ENCODE results near the gene ZFP42.
"Not testable (repeated sequence)": the region's sequence is repeated elsewhere in the genome, so short reads cannot be mapped to it uniquely, and the experiment has no call there.

ZFP42 gene

GRCh38 chr4:188021548-188022249 lies 26.1 kb downstream of the ZFP42 start:
- DNase-seq (ENCODE audit: low read depth in 2 of 2): no peak

- DNase-seq (ENCODE audit: low read depth in 2 of 2): no peak
These were observed 28.1 kb downstream of the ZFP42 start for GRCh38 chr4:188023682-188024081.

GRCh38 chr4:188025476-188025875 lies 29.9 kb downstream of the ZFP42 start:
- no peak for DNase-seq (ENCODE audit: low read depth in 2 of 2)

- no peak for DNase-seq (ENCODE audit: low read depth in 2 of 2)
These were observed 33.5 kb downstream of the ZFP42 start for GRCh38 chr4:188029114-188029513.

GRCh38 chr4:188030401-188030800 lies 34.8 kb downstream of the ZFP42 start:
- no peak for DNase-seq (ENCODE audit: low read depth in 2 of 2)

- DNase-seq (ENCODE audit: low read depth in 2 of 2): no peak
These were observed 36.2 kb downstream of the ZFP42 start for GRCh38 chr4:188031751-188032150.

GRCh38 chr4:188032170-188032569 lies 36.6 kb downstream of the ZFP42 start:
- DNase-seq (ENCODE audit: low read depth in 2 of 2): no peak

GRCh38 chr4:188032583-188032982 lies 37.0 kb downstream of the ZFP42 start:
- no peak for DNase-seq (ENCODE audit: low read depth in 2 of 2)

- no peak for DNase-seq (ENCODE audit: low read depth in 2 of 2)
These were observed 41.6 kb downstream of the ZFP42 start for GRCh38 chr4:188037003-188037713.

GRCh38 chr4:188041721-188042120 lies 46.1 kb downstream of the ZFP42 start:
- DNase-seq (ENCODE audit: low read depth in 2 of 2): no peak

- no peak for DNase-seq (ENCODE audit: low read depth in 2 of 2)
These were observed 46.6 kb downstream of the ZFP42 start for GRCh38 chr4:188042191-188042590.

- DNase-seq (ENCODE audit: low read depth in 2 of 2): no peak
These were observed 47.6 kb downstream of the ZFP42 start for GRCh38 chr4:188043154-188043553.

GRCh38 chr4:188045461-188045860 lies 49.9 kb downstream of the ZFP42 start:
- DNase-seq (ENCODE audit: low read depth in 2 of 2): not testable (repeated sequence)

- DNase-seq (ENCODE audit: low read depth in 2 of 2): no peak
These were observed 51.1 kb downstream of the ZFP42 start for GRCh38 chr4:188046657-188047056.

GRCh38 chr4:188053302-188053701 lies 57.7 kb downstream of the ZFP42 start:
- no peak for DNase-seq (ENCODE audit: low read depth in 2 of 2)
